ENCODE data around the gene SH3GLB2.

- TF ChIP-seq CTCF (IDR thresholded peaks at IDR 0.05), result no peak
- TF ChIP-seq ZFX (IDR thresholded peaks at IDR 0.05; ENCODE audit: borderline replicate concordance), result no peak
These were observed 55.2 kb downstream of the SH3GLB2 start for GRCh38 chr9:128972956-128973355.

Measured in 22Rv1 (cell line).